Peyer's patch (tissue), 4 donors: Measurements from ENCODE around the gene SGMS1. TPM values are rescaled to one million over a fixed set of nuclear protein-coding genes. Genes with fewer than 3 reads are reported as not detected.

Source experiments
- DNase-seq, 3 donors: peaks; one replicate each; pipeline ENCODE4 v3.0.0-alpha.2; 2017 to 2019
- H3K27ac ChIP-seq, 4 donors: fragments of 200-600 bp; sonication (generic); one replicate each; pipeline ENCODE4 v1.5.1; 2016 to 2019
- H3K27me3 ChIP-seq, 2 donors: fragments of 200-600 bp; sonication (generic); one replicate each; pipeline ENCODE4 v1.5.1; 2019
- H3K36me3 ChIP-seq, 3 donors: fragments of 200-600 bp; sonication (generic); one replicate each; pipeline ENCODE4 v1.5.1; 2016 to 2019
- H3K4me1 ChIP-seq, 4 donors: fragments of 200-600 bp; sonication (generic); one replicate each; pipeline ENCODE4 v1.5.1; 2016 to 2019
- H3K4me3 ChIP-seq, 4 donors: fragments of 200-600 bp; sonication (generic); 1 replicate in 3 of 4; 2 replicates in 1 of 4; pipeline ENCODE4 v1.5.1; 2016 to 2019; ENCODE audit warnings: mild to moderate bottlenecking in 1 of 4
- H3K9me3 ChIP-seq, 4 donors: fragments of 200-600 bp; sonication (generic); one replicate each; pipeline ENCODE4 v1.5.1; 2016 to 2019; ENCODE audit warnings: mild to moderate bottlenecking in 1 of 4
- POLR2A ChIP-seq, 2 donors: fragments of 450-650 bp; IDR thresholded peaks; one replicate each; pipeline ENCODE4 v1.5.1; 2017; ENCODE audit warnings: antibody characterized with exemption in 2 of 2, mild to moderate bottlenecking in 2 of 2, moderate library complexity in 2 of 2
- total RNA-seq, 4 donors: library from RNA; depleted of rRNA; stranded (reverse); fragments of >200 nt; gene quantifications; one replicate each; pipeline ENCODE4 v1.1.0, GENCODE V29; 2016
- TF ChIP-seq, protein P1 (sequence below), 6 experiments: fragments of 450-650 bp in 4 of 6; fragments of 200-600 bp in 2 of 6; sonication (generic) in 1 of 6; IDR thresholded peaks; one replicate each; pipeline ENCODE4 v1.5.1; 2017 to 2019; ENCODE audit warnings: antibody characterized with exemption in 6 of 6, mild to moderate bottlenecking in 3 of 6, moderate library complexity in 1 of 6

SGMS1 gene
- total RNA-seq, 4 donors from 2014 or later, result 73.4 to 117 (median 88.4) TPM

GRCh38 chr10:50480054-50481007 is 143.4 kb downstream of the SGMS1 start:
- no peaks in the 10 kb centered on the region for H3K9me3 ChIP-seq
- H3K4me1 ChIP-seq, result no peaks in the 10 kb centered on the region
- no peak overlapping the region for H3K27ac ChIP-seq
- no peak for TF ChIP-seq POLR2A (IDR thresholded peaks at IDR 0.05)
- TF ChIP-seq, protein P1, sequence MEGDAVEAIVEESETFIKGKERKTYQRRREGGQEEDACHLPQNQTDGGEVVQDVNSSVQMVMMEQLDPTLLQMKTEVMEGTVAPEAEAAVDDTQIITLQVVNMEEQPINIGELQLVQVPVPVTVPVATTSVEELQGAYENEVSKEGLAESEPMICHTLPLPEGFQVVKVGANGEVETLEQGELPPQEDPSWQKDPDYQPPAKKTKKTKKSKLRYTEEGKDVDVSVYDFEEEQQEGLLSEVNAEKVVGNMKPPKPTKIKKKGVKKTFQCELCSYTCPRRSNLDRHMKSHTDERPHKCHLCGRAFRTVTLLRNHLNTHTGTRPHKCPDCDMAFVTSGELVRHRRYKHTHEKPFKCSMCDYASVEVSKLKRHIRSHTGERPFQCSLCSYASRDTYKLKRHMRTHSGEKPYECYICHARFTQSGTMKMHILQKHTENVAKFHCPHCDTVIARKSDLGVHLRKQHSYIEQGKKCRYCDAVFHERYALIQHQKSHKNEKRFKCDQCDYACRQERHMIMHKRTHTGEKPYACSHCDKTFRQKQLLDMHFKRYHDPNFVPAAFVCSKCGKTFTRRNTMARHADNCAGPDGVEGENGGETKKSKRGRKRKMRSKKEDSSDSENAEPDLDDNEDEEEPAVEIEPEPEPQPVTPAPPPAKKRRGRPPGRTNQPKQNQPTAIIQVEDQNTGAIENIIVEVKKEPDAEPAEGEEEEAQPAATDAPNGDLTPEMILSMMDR (IDR thresholded peaks at IDR 0.05), result no peak
- H3K27me3 ChIP-seq, result no peaks in the 10 kb centered on the region
- DNase-seq, result no peak
- H3K4me3 ChIP-seq, result no peak overlapping the region
- H3K36me3 ChIP-seq, result no peaks in the 10 kb centered on the region

- no peaks in the 10 kb centered on the region for H3K4me1 ChIP-seq
- TF ChIP-seq, protein P1 (IDR thresholded peaks at IDR 0.05), result no peak
- TF ChIP-seq POLR2A (IDR thresholded peaks at IDR 0.05), result no peak
- no peak overlapping the region for H3K27ac ChIP-seq
- no peak overlapping the region for H3K4me3 ChIP-seq
- no peaks in the 10 kb centered on the region for H3K27me3 ChIP-seq
- H3K9me3 ChIP-seq, result no peaks in the 10 kb centered on the region
- no peak for DNase-seq
- H3K36me3 ChIP-seq, result no peaks in the 10 kb centered on the region
Measured at GRCh38 chr10:50477287-50478203, 146.2 kb downstream of the SGMS1 start.

DNA sequence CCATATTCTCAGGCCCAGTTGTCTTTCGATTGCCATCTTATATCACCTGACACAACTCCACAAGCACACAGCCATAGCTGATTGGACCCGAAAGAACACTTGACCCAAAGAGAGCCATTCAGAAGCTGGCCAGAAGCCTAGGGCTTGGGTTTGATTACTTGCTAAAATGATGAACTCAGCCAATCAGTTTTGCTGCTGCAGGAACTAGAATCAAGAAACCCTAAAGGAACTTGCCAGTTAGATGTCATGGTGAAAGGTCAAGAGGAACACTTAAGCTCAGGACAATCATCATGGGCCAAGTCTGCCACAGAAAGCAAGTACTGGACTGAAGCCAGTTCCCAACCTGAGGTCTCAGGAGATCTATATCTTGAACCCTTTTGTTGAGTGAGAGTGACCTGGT is 150.0 kb downstream of the SGMS1 start:
- no peak for DNase-seq
- no peaks in the 10 kb centered on the region for H3K9me3 ChIP-seq
- no peak overlapping the region for H3K4me3 ChIP-seq
- H3K27me3 ChIP-seq, result no peaks in the 10 kb centered on the region
- H3K4me1 ChIP-seq, result peaks cover 0 to 19% (median 2%) of the 10 kb centered on the region in 4 donors
- H3K27ac ChIP-seq, result no peak overlapping the region
- TF ChIP-seq POLR2A (IDR thresholded peaks at IDR 0.05), result no peak
- TF ChIP-seq, protein P1 (IDR thresholded peaks at IDR 0.05), result no peak
- H3K36me3 ChIP-seq, result no peaks in the 10 kb centered on the region

DNA sequence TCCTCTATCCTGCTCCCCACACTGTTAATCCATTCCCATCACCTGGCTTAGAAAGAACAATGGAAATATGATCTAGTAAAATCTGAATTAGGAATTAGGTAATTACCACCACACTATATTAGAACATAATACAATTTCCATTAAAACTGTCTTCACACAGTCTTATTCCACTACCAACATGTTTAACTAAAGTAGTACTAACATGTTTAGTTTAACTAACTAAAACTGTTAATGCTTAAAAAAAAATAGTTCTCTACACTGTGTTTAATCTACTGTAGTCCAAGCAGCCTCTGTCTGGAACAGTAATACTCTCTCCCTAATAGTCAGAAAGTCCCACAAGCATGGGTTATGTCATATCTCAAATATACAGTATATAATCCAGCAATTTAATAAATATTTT is 150.8 kb downstream of the SGMS1 start:
- Histone ChIP-seq H3K9me3 (no peaks in the 10 kb centered on the region), H3K4me1 (peaks cover 0 to 21% (median 2%) of the 10 kb centered on the region in 4 donors), H3K4me3 (no peak overlapping the region), H3K27me3 (no peaks in the 10 kb centered on the region), H3K36me3 (no peaks in the 10 kb centered on the region), H3K27ac (no peak overlapping the region)
- no peak for TF ChIP-seq POLR2A (IDR thresholded peaks at IDR 0.05)
- TF ChIP-seq, protein P1 (IDR thresholded peaks at IDR 0.05), result no peak
- no peak for DNase-seq

GRCh38 chr10:50471583-50471975 is 152.2 kb downstream of the SGMS1 start:
- H3K4me3 ChIP-seq, result no peak overlapping the region
- no peaks in the 10 kb centered on the region for H3K27me3 ChIP-seq
- TF ChIP-seq, protein P1 (IDR thresholded peaks at IDR 0.05), result no peak
- TF ChIP-seq POLR2A (IDR thresholded peaks at IDR 0.05), result no peak
- no peaks in the 10 kb centered on the region for H3K9me3 ChIP-seq
- peaks cover 0 to 22% (median 2%) of the 10 kb centered on the region in 4 donors for H3K4me1 ChIP-seq
- no peaks in the 10 kb centered on the region for H3K36me3 ChIP-seq
- no peak overlapping the region for H3K27ac ChIP-seq
- no peak for DNase-seq
